Fibroblast of skin of abdomen (primary cell): Measurements from ENCODE around the gene NBR1.
"Not testable (repeated sequence)": the region's sequence is repeated elsewhere in the genome, so short reads cannot be mapped to it uniquely, and the experiment has no call there.

Experiments used
- DNase-seq: peaks from one replicate; pipeline ENCODE4 v3.0.0-alpha.2; 2013

NBR1 gene

GRCh38 chr17:43153197-43153835 is 17.7 kb upstream of the NBR1 start:
- DNase-seq, result not testable (repeated sequence)

- DNase-seq, result no peak
Observed at GRCh38 chr17:43155666-43156065, 15.3 kb upstream of the NBR1 start.

- not testable (repeated sequence) for DNase-seq
Observed at GRCh38 chr17:43159232-43159631, 11.8 kb upstream of the NBR1 start.

GRCh38 chr17:43159957-43160356 is 11.1 kb upstream of the NBR1 start:
- not testable (repeated sequence) for DNase-seq

- DNase-seq, result not testable (repeated sequence)
Observed at GRCh38 chr17:43165971-43166370, 5.0 kb upstream of the NBR1 start.

- DNase-seq, result no peak
Observed at GRCh38 chr17:43169561-43170139, 1.4 kb upstream of the NBR1 start.

- peak; percentile 94 for DNase-seq
Observed at GRCh38 chr17:43170140-43170765, 761 bp upstream of the NBR1 start.

GRCh38 chr17:43171586-43172487 is 823 bp downstream of the NBR1 start:
- peak; percentile 96 for DNase-seq

GRCh38 chr17:43175213-43176118 is 4.5 kb downstream of the NBR1 start:
- DNase-seq, result peak; percentile 77

- DNase-seq, result no peak
Observed at GRCh38 chr17:43176119-43176570, 5.1 kb downstream of the NBR1 start.

- no peak for DNase-seq
Observed at GRCh38 chr17:43183921-43184320, 12.9 kb downstream of the NBR1 start.

- DNase-seq, result not testable (repeated sequence)
Observed at GRCh38 chr17:43186656-43187055, 15.6 kb downstream of the NBR1 start.

GRCh38 chr17:43193251-43193650 is 22.2 kb downstream of the NBR1 start:
- DNase-seq, result no peak

GRCh38 chr17:43199633-43200032 is 28.6 kb downstream of the NBR1 start:
- DNase-seq, result no peak

GRCh38 chr17:43200127-43200526 is 29.1 kb downstream of the NBR1 start:
- DNase-seq, result no peak

- not testable (repeated sequence) for DNase-seq
Observed at GRCh38 chr17:43203013-43203412, 32.0 kb downstream of the NBR1 start.

GRCh38 chr17:43210576-43210975 is 39.6 kb downstream of the NBR1 start:
- DNase-seq, result no peak

GRCh38 chr17:43211123-43211479 is 40.1 kb downstream of the NBR1 start:
- DNase-seq, result no peak

- peak; percentile 87 for DNase-seq
Observed at GRCh38 chr17:43211480-43212402, 40.7 kb downstream of the NBR1 start, which contains the start of gene TMEM106A. Gene TMEM106A, plus strand, starts transcription at chr17:43211875. Its CDS starts 1,167 bp downstream, at chr17:43213042.

GRCh38 chr17:43212641-43213490 is 41.9 kb downstream of the NBR1 start:
- no peak for DNase-seq
